ENCODE results near the gene INTS7. TPM values are rescaled to one million over a fixed set of nuclear protein-coding genes. Genes with fewer than 3 reads are reported as not detected.

Gene INTS7, protein sequence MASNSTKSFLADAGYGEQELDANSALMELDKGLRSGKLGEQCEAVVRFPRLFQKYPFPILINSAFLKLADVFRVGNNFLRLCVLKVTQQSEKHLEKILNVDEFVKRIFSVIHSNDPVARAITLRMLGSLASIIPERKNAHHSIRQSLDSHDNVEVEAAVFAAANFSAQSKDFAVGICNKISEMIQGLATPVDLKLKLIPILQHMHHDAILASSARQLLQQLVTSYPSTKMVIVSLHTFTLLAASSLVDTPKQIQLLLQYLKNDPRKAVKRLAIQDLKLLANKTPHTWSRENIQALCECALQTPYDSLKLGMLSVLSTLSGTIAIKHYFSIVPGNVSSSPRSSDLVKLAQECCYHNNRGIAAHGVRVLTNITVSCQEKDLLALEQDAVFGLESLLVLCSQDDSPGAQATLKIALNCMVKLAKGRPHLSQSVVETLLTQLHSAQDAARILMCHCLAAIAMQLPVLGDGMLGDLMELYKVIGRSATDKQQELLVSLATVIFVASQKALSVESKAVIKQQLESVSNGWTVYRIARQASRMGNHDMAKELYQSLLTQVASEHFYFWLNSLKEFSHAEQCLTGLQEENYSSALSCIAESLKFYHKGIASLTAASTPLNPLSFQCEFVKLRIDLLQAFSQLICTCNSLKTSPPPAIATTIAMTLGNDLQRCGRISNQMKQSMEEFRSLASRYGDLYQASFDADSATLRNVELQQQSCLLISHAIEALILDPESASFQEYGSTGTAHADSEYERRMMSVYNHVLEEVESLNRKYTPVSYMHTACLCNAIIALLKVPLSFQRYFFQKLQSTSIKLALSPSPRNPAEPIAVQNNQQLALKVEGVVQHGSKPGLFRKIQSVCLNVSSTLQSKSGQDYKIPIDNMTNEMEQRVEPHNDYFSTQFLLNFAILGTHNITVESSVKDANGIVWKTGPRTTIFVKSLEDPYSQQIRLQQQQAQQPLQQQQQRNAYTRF
- 21.3 TPM for total RNA-seq

- DNase-seq (ENCODE audit: low read depth in 2 of 3, low spot score in 2 of 3) = peak; percentile 99 to 100 (median 99)
Observed at GRCh38 chr1:212035123-212035834, at the start of gene INTS7, which contains the start of gene DTL. Gene INTS7, minus strand, starts transcription at chr1:212035557. Its CDS starts 120 bp downstream, at chr1:212035437. Gene DTL, plus strand, starts transcription at chr1:212035748. Its CDS starts 143 bp downstream, at chr1:212035891.

- DNase-seq (ENCODE audit: low read depth in 2 of 3, low spot score in 2 of 3) = no peak
Observed at GRCh38 chr1:212082765-212083406, 47.5 kb upstream of the INTS7 start.

- no peak for DNase-seq (ENCODE audit: low read depth in 2 of 3, low spot score in 2 of 3)
Observed at GRCh38 chr1:212078826-212079225, 43.5 kb upstream of the INTS7 start.

DNA sequence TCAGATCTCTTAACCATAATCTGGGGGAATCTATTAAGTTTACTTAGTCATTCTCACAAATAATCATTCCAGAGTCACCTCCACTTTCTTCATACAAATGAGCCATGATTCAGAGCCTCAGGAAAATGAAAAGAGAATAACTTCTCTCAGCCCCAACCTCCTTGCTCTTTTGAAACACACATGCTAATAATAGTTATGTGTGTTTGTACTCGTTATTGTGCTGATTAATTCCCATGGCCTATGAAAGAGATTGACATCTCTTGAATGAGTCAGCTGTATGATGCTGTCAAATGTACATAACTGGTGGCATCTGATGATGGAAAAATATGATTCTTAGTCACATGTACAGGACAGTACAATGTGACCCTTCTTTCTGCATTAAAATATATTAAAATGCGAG, 41.7 kb upstream of the INTS7 start:
- no peak for DNase-seq (ENCODE audit: low read depth in 2 of 3, low spot score in 2 of 3)

DNA sequence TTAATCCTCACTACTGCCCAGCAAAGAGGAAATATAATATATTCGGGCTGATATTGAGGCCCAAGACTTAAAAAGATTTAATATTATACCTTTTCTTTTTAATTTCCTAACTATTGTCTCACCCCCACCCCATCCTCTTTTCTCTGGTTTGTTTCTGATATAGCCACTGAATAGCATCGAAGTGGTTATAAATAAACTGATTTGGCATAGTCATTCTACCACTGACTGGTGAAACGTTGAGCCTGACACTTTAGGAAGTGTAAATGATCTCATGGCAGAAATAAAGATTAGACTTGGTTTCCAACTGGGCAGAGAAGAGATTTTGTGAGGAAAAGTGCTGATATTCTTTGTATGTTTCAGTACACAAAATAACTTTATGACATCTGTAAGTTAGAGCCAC, 39.5 kb upstream of the INTS7 start:
- no peak for DNase-seq (ENCODE audit: low read depth in 2 of 3, low spot score in 2 of 3)

GRCh38 chr1:212074313-212074712, 39.0 kb upstream of the INTS7 start:
- no peak for DNase-seq (ENCODE audit: low read depth in 2 of 3, low spot score in 2 of 3)

GRCh38 chr1:212073490-212073889, 38.1 kb upstream of the INTS7 start:
- DNase-seq (ENCODE audit: low read depth in 2 of 3, low spot score in 2 of 3) = peak in 1 of 3 donors; percentile 34

- DNase-seq (ENCODE audit: low read depth in 2 of 3, low spot score in 2 of 3) = no peak
Observed at GRCh38 chr1:212072047-212072446, 36.7 kb upstream of the INTS7 start.

DNA sequence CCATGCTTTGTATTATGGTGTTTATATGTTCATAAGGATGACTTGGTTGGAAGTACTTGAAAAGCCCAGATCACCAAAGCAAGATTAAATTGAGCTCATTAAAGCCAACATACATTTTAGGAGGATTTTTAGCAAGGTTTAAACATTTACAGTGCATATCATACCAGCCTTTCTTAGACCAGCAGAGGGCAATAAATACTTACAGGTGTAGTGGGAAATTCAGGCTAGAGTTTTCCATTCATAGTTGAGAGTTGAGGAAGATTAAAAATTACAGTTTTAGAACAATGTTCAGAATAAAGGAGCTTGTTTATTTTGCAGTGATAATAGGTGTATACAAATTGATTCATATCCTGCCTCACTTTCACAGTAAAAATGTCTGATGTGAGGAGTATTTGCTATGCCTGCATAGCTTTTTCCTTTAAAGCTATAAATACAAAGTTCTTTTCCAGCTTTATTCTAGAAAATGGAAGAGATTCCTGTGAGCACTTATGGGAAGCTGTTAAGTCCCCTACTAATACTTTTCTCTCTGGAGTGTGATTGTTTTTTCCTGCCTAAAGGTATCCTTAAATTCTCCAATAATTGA, 35.5 kb upstream of the INTS7 start:
- DNase-seq (ENCODE audit: low read depth in 2 of 3, low spot score in 2 of 3) = peak in 2 of 3 donors; percentile 41 to 68

- no peak for DNase-seq (ENCODE audit: low read depth in 2 of 3, low spot score in 2 of 3)
Observed at GRCh38 chr1:212067787-212068186, 32.4 kb upstream of the INTS7 start.

GRCh38 chr1:212062832-212063438, 27.6 kb upstream of the INTS7 start:
- DNase-seq (ENCODE audit: low read depth in 2 of 3, low spot score in 2 of 3) = peak in 2 of 3 donors; percentile 28 to 54

DNA sequence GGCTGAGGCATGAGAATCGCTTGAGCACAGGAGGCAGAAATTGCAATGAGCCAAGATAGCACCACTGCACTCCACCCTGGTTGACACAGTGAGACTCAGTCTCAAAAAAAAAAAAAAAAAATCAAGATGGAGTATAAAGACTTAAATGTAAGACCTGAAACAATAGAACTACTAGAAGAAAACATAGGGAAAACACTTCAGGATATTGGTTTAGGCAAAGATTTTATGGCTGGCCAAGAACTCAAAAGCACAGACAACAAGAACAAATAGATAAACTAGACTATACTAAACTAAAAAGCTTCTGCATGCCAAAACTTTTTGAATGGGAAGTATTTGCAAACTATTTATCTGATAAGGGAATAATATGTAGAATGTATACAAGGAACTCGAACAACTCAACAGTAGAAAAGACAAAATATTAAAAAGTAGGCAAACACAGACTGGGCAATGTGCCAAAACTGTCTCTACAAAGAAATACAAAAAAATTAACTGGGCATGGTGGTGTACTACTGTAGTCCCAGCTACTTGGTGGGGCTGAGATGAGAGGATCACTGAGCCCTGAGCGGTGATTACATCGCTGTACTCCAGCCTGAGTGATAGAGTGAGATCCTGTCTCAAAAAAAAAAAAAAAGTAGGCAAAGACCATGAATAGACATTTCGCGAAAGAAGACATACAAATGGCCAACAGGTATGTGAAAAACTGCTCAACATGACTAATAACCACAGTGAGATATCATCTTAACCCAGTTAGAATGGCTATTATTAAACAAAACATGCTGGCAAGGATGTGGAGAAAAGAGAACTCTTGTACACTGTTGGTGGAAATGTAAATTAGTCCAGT, 25.5 kb upstream of the INTS7 start:
- no peak for DNase-seq (ENCODE audit: low read depth in 2 of 3, low spot score in 2 of 3)

GRCh38 chr1:212055333-212055732, 20.0 kb upstream of the INTS7 start:
- DNase-seq (ENCODE audit: low read depth in 2 of 3, low spot score in 2 of 3) = no peak

DNA sequence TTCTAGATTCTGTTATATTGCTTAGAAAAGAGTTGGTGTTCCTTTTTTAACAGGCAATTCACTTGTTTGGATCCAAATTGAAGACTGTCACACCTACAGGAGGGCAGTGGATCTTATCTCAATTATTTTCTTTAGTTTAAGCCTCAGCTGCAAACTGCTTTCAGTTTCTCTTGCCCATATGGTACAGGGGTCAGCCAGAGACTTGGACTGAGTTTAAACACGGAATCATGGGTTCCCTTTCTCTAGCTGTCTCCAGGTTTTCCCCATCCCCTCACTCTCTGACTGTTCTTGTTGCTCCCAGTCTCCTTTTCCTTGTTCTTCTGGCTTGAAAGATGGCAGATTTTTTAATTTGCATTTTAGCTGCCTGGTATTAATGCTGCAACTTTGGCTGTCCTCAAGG, 18.6 kb upstream of the INTS7 start:
- no peak for DNase-seq (ENCODE audit: low read depth in 2 of 3, low spot score in 2 of 3)

DNA sequence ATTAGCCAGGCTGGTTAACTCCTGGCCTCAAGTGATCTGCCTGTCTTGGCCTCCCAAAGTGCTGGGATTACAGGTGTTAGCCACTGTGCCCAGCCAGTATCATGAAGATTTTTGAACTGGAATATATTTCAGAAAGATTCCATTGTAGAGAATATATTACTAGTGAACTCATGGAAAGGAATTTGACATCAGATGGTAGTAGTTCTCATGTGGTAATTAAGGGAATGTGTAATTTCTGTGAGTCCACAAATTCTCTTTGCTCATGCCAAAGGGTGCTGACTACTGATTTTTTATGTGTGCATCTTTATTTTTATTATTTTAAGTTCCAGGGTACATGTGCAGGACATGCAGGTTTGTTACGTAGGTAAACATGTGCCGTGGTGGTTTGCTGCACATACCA, 10.6 kb upstream of the INTS7 start:
- DNase-seq (ENCODE audit: low read depth in 2 of 3, low spot score in 2 of 3) = no peak

DNA sequence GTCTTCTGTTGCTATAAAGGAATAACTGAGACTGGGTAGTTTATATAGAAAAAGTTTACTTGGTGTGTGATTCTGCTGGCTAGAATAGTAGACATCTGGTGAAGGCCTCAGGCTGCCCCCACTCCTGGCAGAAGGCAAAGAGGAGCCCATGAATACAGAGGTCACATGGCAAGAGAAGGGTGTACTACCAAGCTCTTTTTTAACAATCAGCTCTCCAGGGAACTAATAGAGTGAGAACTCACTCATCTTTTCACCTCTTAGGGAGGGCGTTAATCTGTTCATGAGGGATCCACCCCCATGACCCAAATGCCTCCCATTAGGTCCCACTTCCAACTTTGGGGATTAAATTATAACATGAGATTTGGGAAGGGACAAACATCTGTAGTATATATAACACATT, 9.5 kb upstream of the INTS7 start:
- no peak for DNase-seq (ENCODE audit: low read depth in 2 of 3, low spot score in 2 of 3)

GRCh38 chr1:212042436-212042835, 7.1 kb upstream of the INTS7 start:
- no peak for DNase-seq (ENCODE audit: low read depth in 2 of 3, low spot score in 2 of 3)

DNA sequence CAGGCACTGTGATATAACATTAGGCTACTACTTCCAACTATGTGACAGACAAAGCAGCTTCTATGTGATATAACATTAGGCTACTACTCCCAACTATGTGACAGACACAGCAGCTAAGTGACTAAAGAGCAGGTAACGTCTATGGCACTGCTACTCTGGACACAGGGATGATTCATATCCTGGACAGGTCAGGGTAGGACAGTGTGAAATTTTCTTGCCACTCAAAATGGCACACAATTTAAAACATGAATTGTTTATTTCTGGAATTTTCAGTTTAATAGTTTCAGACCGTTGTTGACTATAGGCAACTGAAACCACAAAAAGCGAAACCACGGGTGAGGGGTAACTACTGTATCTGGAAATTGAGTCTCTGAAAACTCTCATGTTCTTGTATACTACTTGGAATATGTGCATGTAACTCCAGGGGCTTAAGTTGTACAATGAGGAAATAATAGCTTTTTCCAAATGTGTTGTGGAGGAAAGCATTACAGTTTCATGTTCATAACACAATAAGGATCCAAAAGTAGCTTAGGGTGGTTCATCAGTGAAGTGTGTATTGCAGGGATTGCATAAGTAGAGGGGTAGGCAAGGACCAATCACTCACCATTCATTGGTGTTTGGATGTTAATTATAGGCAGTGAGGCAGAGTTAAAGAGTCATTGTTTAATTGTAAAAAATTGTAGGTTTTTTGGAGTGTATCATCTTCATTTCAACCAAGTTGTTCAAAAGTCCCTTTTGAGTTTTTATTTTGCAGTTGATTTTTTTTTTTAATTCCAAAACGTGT, 5.5 kb upstream of the INTS7 start:
- DNase-seq (ENCODE audit: low read depth in 2 of 3, low spot score in 2 of 3) = peak in 1 of 3 donors; percentile 9
